IPS DF 6.9 (cell line): Measurements from ENCODE around the gene ACBD3.
A peak's percentile ranks its signal among the peaks of the same experiment; 100 is the strongest.

Source experiments
- DNase-seq: peaks from one replicate; pipeline ENCODE4 v3.0.0-alpha.2; 2013; ENCODE audit warnings: low read depth, low spot score
- H3K27ac ChIP-seq: one replicate; pipeline ENCODE4 v1.5.1; 2013; ENCODE audit warnings: low read length, control low read depth
- H3K27me3 ChIP-seq: 2 replicates; pipeline ENCODE4 v1.6.1; 2013; ENCODE audit warnings: mild to moderate bottlenecking, low read length; ENCODE audit not compliant: control insufficient read depth, insufficient read depth
- H3K36me3 ChIP-seq: 2 replicates; pipeline ENCODE4 v1.6.1; 2013; ENCODE audit warnings: low read length; ENCODE audit not compliant: control insufficient read depth, insufficient read depth
- H3K4me1 ChIP-seq: 2 replicates; pipeline ENCODE4 v1.6.1; 2013; ENCODE audit warnings: low read length; ENCODE audit not compliant: control insufficient read depth, insufficient read depth
- H3K4me3 ChIP-seq: 2 replicates; pipeline ENCODE4 v1.5.1; 2013; ENCODE audit warnings: mild to moderate bottlenecking, low read length
- H3K9me3 ChIP-seq: 2 replicates; pipeline ENCODE4 v1.6.1; 2013; ENCODE audit warnings: low read length, inconsistent platforms; ENCODE audit not compliant: control insufficient read depth, insufficient read depth
- WGBS: extraction: QIAGEN DNeasy Blood & Tissue Kit; methylation state at CpG from one replicate; pipeline ENCODE4 v1.1.7; 2013; ENCODE audit warnings: mixed read lengths, missing lambda C conversion rate; ENCODE audit not compliant: insufficient read length, insufficient coverage; 5-methylcytosine and 5-hydroxymethylcytosine counted together

Gene ACBD3

DNA sequence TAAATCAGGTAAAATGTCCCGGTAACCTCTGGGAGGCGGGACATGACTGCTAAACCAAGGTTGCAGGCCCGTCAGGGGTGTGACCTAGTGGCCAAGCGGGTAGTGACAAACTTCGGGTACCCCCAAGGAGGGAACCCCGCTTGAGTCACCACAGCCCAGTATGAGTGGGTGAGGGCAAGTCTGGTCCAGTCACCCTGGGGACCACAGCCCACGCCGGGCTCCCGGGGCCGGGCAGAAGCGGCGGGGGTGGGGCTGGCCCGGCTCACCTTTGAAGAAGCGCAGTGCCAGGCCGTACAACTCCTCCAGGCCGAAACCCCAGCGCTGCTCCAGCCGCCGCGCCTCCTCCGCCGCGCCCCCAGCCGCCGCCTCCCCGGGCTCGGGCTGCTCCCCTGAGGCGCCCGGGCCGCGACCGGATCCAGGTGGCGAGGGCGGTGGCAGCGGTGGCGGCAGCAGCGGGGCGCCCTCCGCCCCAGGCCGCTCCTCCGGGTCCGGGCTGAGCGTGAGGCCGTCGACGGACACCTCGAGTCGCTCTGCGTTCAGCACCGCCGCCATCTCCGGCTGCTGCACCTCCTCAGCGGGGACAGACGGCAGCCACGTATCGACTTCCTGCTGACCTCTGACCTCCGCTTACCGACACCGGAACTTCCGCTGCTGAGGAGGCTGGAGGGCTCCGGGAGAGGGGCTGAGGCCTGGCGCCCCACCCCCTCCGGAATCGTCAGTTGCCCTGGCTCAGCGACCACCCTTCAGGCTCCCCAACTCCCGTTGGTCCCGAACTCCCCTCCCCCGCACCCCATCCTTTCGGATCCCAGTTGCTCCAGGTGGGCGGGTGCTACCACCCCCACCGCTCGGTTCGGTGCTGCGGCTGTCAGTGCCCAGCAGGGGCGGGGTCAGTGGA is at the start of gene ACBD3:
ACBD3 (minus strand) TSS at position 618 of the 895 bp plus-strand sequence; CDS start at position 552, 66 bp downstream.
- H3K36me3 ChIP-seq: no peaks in the 10 kb centered on the region
- no CpG with 5 or more reads among the region's 75 CpGs for WGBS
- peak within 1 kb of the TSS; percentile 92 for H3K4me3 ChIP-seq
- no peak within 1 kb of the TSS for H3K27ac ChIP-seq
- H3K27me3 ChIP-seq: no peaks in the 10 kb centered on the region
- H3K4me1 ChIP-seq: no peaks in the 10 kb centered on the region
- H3K9me3 ChIP-seq: no peaks in the 10 kb centered on the region
- peak; percentile 84 for DNase-seq

DNA sequence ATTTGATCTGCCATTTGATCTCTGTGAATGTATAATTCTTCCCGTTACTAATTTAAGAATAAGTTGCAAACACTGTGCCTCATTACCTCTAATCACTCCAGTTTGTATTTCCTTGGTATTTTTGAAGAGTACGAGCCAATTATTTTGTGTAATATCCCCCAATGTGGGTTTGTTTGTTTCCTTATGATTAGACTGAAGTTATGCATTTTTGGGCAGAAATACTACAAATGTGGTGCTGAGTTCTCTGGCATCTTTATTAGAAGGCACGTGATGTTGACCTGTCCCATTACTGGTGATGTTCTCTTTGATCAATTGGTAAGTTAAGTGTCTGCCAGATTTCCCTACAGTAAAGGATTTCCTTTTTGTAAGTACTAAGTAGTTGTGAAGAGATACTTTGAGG is 47.3 kb upstream of the ACBD3 start:
- no CpG with 5 or more reads among the region's 3 CpGs for WGBS
- H3K36me3 ChIP-seq: no peaks in the 10 kb centered on the region

DNA sequence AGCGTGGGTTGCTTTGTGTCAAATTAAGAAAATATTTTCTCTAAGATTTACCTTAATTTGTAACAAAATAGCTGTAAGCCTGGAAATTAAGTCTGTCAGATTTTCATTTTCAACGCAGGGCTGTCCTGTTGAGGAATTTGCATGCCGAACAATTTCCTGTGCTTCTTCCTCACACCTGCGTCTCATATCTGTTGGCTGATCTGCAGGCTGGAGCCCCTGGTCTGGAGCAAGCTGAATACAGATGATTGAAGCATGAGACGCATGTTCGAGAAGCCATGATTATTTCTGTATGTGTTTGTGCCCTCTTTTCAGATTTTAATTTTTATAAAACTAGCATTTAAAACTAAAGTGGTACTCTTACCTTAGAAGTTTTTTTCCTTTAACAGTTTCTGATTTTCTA is 46.8 kb upstream of the ACBD3 start:
- WGBS: no CpG with 5 or more reads among the region's 6 CpGs
- no peak for DNase-seq
- H3K27ac ChIP-seq: no peak overlapping the region

More for the DNA sequence above, 47.3 kb upstream of the ACBD3 start:
- no peak overlapping the region for H3K4me3 ChIP-seq
- no peaks in the 10 kb centered on the region for H3K4me1 ChIP-seq
- no peak overlapping the region for H3K27ac ChIP-seq
- H3K27me3 ChIP-seq: no peaks in the 10 kb centered on the region
- no peaks in the 10 kb centered on the region for H3K9me3 ChIP-seq
- DNase-seq: no peak

GRCh38 chr1:226226601-226227000 is 40.1 kb upstream of the ACBD3 start:
- no peak overlapping the region for H3K4me3 ChIP-seq
- H3K9me3 ChIP-seq: no peaks in the 10 kb centered on the region
- no peaks in the 10 kb centered on the region for H3K4me1 ChIP-seq
- no peak for DNase-seq
- no peak overlapping the region for H3K27ac ChIP-seq
- no peaks in the 10 kb centered on the region for H3K27me3 ChIP-seq
- no peaks in the 10 kb centered on the region for H3K36me3 ChIP-seq
- no CpG with 5 or more reads among the region's 3 CpGs for WGBS

More for the DNA sequence above, 46.8 kb upstream of the ACBD3 start:
- no peaks in the 10 kb centered on the region for H3K27me3 ChIP-seq
- no peaks in the 10 kb centered on the region for H3K36me3 ChIP-seq
- no peaks in the 10 kb centered on the region for H3K4me1 ChIP-seq
- H3K4me3 ChIP-seq: no peak overlapping the region
- no peaks in the 10 kb centered on the region for H3K9me3 ChIP-seq

- H3K4me1 ChIP-seq: no peaks in the 10 kb centered on the region
- WGBS: no CpG with 5 or more reads among the region's 55 CpGs
- no peak for DNase-seq
- no peaks in the 10 kb centered on the region for H3K9me3 ChIP-seq
- H3K36me3 ChIP-seq: no peaks in the 10 kb centered on the region
- no peaks in the 10 kb centered on the region for H3K27me3 ChIP-seq
- H3K27ac ChIP-seq: no peak overlapping the region
- peak overlapping the region; percentile 55; the same call in 1 of the 2 replicates for H3K4me3 ChIP-seq
Measured at GRCh38 chr1:226223786-226224244, 37.3 kb upstream of the ACBD3 start.

- no peak within 1 kb of the TSS for H3K27ac ChIP-seq
- H3K4me1 ChIP-seq: no peaks in the 10 kb centered on the region
- H3K36me3 ChIP-seq: no peaks in the 10 kb centered on the region
- no CpG with 5 or more reads among the region's 62 CpGs for WGBS
- H3K27me3 ChIP-seq: no peaks in the 10 kb centered on the region
- no peak for DNase-seq
- peak within 1 kb of the TSS; percentile 55; the same call in 1 of the 2 replicates for H3K4me3 ChIP-seq
- H3K9me3 ChIP-seq: no peaks in the 10 kb centered on the region
Measured at GRCh38 chr1:226223157-226223785, 36.7 kb upstream of the ACBD3 start, which contains the start of gene MIXL1. Gene MIXL1 (plus strand): TSS chr1:226223664. CDS start chr1:226223682, 18 bp downstream.

GRCh38 chr1:226222686-226223085 is 36.1 kb upstream of the ACBD3 start:
- Histone ChIP-seq H3K27me3 (no peaks in the 10 kb centered on the region), H3K27ac (no peak overlapping the region), H3K4me3 (no peak overlapping the region; the same call in 1 of the 2 replicates), H3K36me3 (no peaks in the 10 kb centered on the region), H3K9me3 (no peaks in the 10 kb centered on the region), H3K4me1 (no peaks in the 10 kb centered on the region)
- no CpG with 5 or more reads among the region's 10 CpGs for WGBS
- no peak for DNase-seq

DNA sequence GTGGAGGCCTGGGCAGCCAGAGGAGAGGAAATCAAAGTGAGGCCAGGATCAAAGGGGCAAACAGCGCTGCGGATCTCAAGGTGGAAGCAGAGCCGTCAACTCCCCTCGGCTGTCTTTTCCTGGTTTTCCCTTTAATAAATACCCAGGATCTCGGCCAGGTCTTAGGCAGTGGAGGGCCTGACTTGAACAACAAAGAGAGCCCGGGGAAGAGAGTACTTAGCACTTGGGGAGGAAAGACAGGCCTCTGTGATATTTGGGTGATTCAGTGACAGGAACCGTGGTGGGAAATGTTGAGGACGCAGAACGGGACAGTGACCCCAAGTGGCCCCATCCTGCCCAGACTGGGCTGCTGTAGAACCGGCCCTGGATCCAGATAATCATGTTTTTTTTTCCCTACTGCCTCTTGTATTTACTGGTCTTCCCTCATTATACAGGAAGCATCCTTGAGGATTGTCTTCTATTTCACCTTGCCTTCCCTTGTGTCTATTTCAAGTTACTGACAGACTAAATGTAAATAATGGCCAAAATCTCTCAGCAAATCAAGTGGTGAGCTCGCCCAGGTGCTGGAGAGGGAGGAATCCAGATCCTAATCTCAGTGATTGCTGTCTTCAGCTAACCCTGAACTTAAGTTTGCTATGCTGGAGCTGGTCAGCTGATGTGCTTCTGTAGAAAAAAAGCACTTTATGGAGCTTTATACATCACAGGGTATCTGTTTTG is 34.1 kb upstream of the ACBD3 start:
- no peaks in the 10 kb centered on the region for H3K9me3 ChIP-seq
- H3K27ac ChIP-seq: no peak overlapping the region
- no peaks in the 10 kb centered on the region for H3K4me1 ChIP-seq
- no peaks in the 10 kb centered on the region for H3K27me3 ChIP-seq
- no peak overlapping the region for H3K4me3 ChIP-seq
- no peak for DNase-seq
- no peaks in the 10 kb centered on the region for H3K36me3 ChIP-seq
- WGBS: no CpG with 5 or more reads among the region's 11 CpGs

- Histone ChIP-seq H3K27me3 (no peaks in the 10 kb centered on the region), H3K4me1 (peaks cover 2% of the 10 kb centered on the region; the same call in 1 of the 2 replicates), H3K36me3 (no peaks in the 10 kb centered on the region), H3K9me3 (no peaks in the 10 kb centered on the region), H3K27ac (no peak overlapping the region), H3K4me3 (no peak overlapping the region)
- no CpG with 5 or more reads among the region's 10 CpGs for WGBS
- DNase-seq: no peak
Measured at GRCh38 chr1:226217273-226217672, 30.7 kb upstream of the ACBD3 start.

GRCh38 chr1:226216056-226216455 is 29.5 kb upstream of the ACBD3 start:
- Histone ChIP-seq H3K4me3 (no peak overlapping the region), H3K36me3 (no peaks in the 10 kb centered on the region), H3K27me3 (no peaks in the 10 kb centered on the region), H3K4me1 (peaks cover 4% of the 10 kb centered on the region; the same call in 1 of the 2 replicates), H3K9me3 (no peaks in the 10 kb centered on the region), H3K27ac (no peak overlapping the region)
- DNase-seq: no peak
- no CpG with 5 or more reads among the region's 5 CpGs for WGBS
